ENCODE results near the gene COG6. TPM values are rescaled to one million over a fixed set of nuclear protein-coding genes. Genes with fewer than 3 reads are reported as not detected.
A peak's percentile ranks its signal among the peaks of the same experiment; 100 is the strongest.

Gene COG6
- total and polyA plus RNA-seq, 2 of the 13 experiments (the other 11 are each of a cell fraction or from before 2014, with no cell fraction given), result 23.5 to 26.1 TPM

DNA sequence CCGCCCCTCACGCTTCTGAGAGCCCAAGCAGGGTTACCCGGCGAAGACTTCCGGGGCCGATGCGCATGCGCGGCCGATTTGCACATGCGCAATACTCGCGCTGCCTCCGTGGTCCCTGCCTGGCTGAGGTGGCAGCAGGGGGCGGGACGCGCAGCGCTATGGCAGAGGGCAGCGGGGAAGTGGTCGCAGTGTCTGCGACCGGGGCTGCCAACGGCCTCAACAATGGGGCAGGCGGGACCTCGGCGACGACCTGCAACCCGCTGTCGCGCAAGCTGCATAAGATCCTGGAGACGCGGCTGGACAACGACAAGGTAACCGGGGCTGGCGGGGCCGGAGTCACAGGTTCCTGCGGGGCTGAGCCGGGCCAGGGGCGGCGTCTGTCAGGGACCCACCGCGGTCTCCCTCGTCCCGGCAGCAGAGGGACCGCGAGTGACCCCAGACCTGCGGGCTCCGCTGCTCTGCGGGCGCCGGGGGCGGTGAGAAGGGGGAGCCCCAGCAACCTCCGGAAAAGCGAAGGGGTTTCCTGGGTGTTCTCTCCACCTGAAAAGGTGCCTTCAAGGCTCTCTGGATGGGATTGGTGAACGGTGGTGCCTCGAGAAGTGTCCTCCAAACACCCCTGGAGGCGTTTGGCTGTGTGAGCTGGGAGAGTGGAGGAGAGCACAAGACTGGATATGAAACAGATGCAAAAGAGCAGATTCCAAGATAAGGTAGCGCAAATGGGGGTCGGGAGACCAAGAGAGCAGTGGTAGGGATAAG is at the start of gene COG6 (continued):
- TF ChIP-seq, protein P1, sequence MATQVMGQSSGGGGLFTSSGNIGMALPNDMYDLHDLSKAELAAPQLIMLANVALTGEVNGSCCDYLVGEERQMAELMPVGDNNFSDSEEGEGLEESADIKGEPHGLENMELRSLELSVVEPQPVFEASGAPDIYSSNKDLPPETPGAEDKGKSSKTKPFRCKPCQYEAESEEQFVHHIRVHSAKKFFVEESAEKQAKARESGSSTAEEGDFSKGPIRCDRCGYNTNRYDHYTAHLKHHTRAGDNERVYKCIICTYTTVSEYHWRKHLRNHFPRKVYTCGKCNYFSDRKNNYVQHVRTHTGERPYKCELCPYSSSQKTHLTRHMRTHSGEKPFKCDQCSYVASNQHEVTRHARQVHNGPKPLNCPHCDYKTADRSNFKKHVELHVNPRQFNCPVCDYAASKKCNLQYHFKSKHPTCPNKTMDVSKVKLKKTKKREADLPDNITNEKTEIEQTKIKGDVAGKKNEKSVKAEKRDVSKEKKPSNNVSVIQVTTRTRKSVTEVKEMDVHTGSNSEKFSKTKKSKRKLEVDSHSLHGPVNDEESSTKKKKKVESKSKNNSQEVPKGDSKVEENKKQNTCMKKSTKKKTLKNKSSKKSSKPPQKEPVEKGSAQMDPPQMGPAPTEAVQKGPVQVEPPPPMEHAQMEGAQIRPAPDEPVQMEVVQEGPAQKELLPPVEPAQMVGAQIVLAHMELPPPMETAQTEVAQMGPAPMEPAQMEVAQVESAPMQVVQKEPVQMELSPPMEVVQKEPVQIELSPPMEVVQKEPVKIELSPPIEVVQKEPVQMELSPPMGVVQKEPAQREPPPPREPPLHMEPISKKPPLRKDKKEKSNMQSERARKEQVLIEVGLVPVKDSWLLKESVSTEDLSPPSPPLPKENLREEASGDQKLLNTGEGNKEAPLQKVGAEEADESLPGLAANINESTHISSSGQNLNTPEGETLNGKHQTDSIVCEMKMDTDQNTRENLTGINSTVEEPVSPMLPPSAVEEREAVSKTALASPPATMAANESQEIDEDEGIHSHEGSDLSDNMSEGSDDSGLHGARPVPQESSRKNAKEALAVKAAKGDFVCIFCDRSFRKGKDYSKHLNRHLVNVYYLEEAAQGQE (IDR thresholded peaks at IDR 0.05; ENCODE audit: borderline replicate concordance in 1 of 2, low read depth in 1 of 2, low read length in 2 of 2), result peak in 1 of 2 experiments; percentile 8; a peak in 1 of 4 replicates
- TF ChIP-seq ZNF709 (CRISPR knock-in tag; IDR thresholded peaks at IDR 0.05) (no peak), CHD4 (IDR thresholded peaks at IDR 0.05; ENCODE audit: borderline replicate concordance, low read length) (no peak), ZNF674 (CRISPR knock-in tag; IDR thresholded peaks at IDR 0.05; ENCODE audit: low read depth) (no peak), KAT8 (CRISPR knock-in tag; IDR thresholded peaks at IDR 0.05) (peak; percentile 90), ZNF180 (CRISPR knock-in tag; IDR thresholded peaks at IDR 0.05; ENCODE audit: borderline replicate concordance, low read depth) (no peak), SIN3B (IDR thresholded peaks at IDR 0.05; ENCODE audit: low read length) (no peak), RXRA (CRISPR knock-in tag; IDR thresholded peaks at IDR 0.05) (peak; percentile 48; the same call in 1 of the 2 replicates), ZNF547 (CRISPR knock-in tag; IDR thresholded peaks at IDR 0.05) (no peak; the same call in 1 of the 2 replicates), MATR3 (CRISPR knock-in tag; IDR thresholded peaks at IDR 0.05) (no peak), MIXL1 (CRISPR knock-in tag; IDR thresholded peaks at IDR 0.05) (no peak), GZF1 (CRISPR knock-in tag; IDR thresholded peaks at IDR 0.05) (no peak), TCF7L2 (IDR thresholded peaks at IDR 0.05; ENCODE audit: low read depth, low read length) (no peak), PHF8 (CRISPR knock-in tag; IDR thresholded peaks at IDR 0.05) (peak; percentile 94), U2AF2 (IDR thresholded peaks at IDR 0.05; ENCODE audit: low read depth, low read length) (no peak), NFKB2 (CRISPR knock-in tag; IDR thresholded peaks at IDR 0.05; ENCODE audit: borderline replicate concordance) (peak; percentile 93; the same call in 1 of the 2 replicates), FOXK1 (CRISPR knock-in tag; IDR thresholded peaks at IDR 0.05; ENCODE audit: borderline replicate concordance, low read depth) (peak; percentile 24; the same call in 1 of the 2 replicates)
- TF ChIP-seq, protein P2, sequence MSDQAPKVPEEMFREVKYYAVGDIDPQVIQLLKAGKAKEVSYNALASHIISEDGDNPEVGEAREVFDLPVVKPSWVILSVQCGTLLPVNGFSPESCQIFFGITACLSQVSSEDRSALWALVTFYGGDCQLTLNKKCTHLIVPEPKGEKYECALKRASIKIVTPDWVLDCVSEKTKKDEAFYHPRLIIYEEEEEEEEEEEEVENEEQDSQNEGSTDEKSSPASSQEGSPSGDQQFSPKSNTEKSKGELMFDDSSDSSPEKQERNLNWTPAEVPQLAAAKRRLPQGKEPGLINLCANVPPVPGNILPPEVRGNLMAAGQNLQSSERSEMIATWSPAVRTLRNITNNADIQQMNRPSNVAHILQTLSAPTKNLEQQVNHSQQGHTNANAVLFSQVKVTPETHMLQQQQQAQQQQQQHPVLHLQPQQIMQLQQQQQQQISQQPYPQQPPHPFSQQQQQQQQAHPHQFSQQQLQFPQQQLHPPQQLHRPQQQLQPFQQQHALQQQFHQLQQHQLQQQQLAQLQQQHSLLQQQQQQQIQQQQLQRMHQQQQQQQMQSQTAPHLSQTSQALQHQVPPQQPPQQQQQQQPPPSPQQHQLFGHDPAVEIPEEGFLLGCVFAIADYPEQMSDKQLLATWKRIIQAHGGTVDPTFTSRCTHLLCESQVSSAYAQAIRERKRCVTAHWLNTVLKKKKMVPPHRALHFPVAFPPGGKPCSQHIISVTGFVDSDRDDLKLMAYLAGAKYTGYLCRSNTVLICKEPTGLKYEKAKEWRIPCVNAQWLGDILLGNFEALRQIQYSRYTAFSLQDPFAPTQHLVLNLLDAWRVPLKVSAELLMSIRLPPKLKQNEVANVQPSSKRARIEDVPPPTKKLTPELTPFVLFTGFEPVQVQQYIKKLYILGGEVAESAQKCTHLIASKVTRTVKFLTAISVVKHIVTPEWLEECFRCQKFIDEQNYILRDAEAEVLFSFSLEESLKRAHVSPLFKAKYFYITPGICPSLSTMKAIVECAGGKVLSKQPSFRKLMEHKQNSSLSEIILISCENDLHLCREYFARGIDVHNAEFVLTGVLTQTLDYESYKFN (CRISPR knock-in tag; conservative IDR thresholded peaks at IDR 0.05), result no peak
- TF ChIP-seq, protein P3, sequence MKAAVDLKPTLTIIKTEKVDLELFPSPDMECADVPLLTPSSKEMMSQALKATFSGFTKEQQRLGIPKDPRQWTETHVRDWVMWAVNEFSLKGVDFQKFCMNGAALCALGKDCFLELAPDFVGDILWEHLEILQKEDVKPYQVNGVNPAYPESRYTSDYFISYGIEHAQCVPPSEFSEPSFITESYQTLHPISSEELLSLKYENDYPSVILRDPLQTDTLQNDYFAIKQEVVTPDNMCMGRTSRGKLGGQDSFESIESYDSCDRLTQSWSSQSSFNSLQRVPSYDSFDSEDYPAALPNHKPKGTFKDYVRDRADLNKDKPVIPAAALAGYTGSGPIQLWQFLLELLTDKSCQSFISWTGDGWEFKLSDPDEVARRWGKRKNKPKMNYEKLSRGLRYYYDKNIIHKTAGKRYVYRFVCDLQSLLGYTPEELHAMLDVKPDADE (CRISPR knock-in tag; IDR thresholded peaks at IDR 0.05), result no peak
- TF ChIP-seq, protein P4, sequence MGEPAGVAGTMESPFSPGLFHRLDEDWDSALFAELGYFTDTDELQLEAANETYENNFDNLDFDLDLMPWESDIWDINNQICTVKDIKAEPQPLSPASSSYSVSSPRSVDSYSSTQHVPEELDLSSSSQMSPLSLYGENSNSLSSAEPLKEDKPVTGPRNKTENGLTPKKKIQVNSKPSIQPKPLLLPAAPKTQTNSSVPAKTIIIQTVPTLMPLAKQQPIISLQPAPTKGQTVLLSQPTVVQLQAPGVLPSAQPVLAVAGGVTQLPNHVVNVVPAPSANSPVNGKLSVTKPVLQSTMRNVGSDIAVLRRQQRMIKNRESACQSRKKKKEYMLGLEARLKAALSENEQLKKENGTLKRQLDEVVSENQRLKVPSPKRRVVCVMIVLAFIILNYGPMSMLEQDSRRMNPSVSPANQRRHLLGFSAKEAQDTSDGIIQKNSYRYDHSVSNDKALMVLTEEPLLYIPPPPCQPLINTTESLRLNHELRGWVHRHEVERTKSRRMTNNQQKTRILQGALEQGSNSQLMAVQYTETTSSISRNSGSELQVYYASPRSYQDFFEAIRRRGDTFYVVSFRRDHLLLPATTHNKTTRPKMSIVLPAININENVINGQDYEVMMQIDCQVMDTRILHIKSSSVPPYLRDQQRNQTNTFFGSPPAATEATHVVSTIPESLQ (CRISPR knock-in tag; conservative IDR thresholded peaks at IDR 0.05), result no peak

Data from HepG2 (cell line).